Fibroblast of pulmonary artery (primary cell): ENCODE measurements around the gene LARGE1.

Experiments
- DNase-seq: peaks from one replicate; pipeline ENCODE4 v3.0.0-alpha.2; 2010; ENCODE audit warnings: low read depth
- H3K4me3 ChIP-seq: replicated peaks from 2 replicates; pipeline ENCODE4 v1.5.1; 2011; ENCODE audit warnings: low read depth, mild to moderate bottlenecking, control low read depth, low read length, moderate library complexity
- CTCF ChIP-seq: IDR thresholded peaks from 2 replicates; pipeline ENCODE4 v1.5.1; 2011; ENCODE audit warnings: mild to moderate bottlenecking, control low read depth, low read length, inconsistent platforms; ENCODE audit errors: missing control alignments

The LARGE1 gene

GRCh38 chr22:33717694-33718396 lies 202.4 kb downstream of the LARGE1 start:
- no peak overlapping the region for H3K4me3 ChIP-seq
- no peak for TF ChIP-seq CTCF
- no peak for DNase-seq

GRCh38 chr22:33715237-33715985 lies 204.9 kb downstream of the LARGE1 start:
- no peak for DNase-seq
- H3K4me3 ChIP-seq: no peak overlapping the region
- no peak for TF ChIP-seq CTCF

GRCh38 chr22:33710326-33710725 lies 209.9 kb downstream of the LARGE1 start:
- DNase-seq: no peak
- no peak overlapping the region for H3K4me3 ChIP-seq
- no peak for TF ChIP-seq CTCF

GRCh38 chr22:33707581-33707980 lies 212.7 kb downstream of the LARGE1 start:
- H3K4me3 ChIP-seq: no peak overlapping the region
- no peak for DNase-seq
- TF ChIP-seq CTCF: no peak

GRCh38 chr22:33706100-33706499 lies 214.2 kb downstream of the LARGE1 start:
- no peak for TF ChIP-seq CTCF
- no peak for DNase-seq
- no peak overlapping the region for H3K4me3 ChIP-seq

- no peak overlapping the region for H3K4me3 ChIP-seq
- DNase-seq: no peak
- no peak for TF ChIP-seq CTCF
Measured at GRCh38 chr22:33699176-33699575, 221.1 kb downstream of the LARGE1 start.
